HG03460 (cell line): ENCODE data around the gene ITIH5.

Source experiments
- ATAC-seq: cut with Tn5 transposase; IDR thresholded peaks from one replicate; pipeline ENCODE4 v1.9.1; 2021; ENCODE audit not compliant: unreplicated experiment

The ITIH5 gene

DNA sequence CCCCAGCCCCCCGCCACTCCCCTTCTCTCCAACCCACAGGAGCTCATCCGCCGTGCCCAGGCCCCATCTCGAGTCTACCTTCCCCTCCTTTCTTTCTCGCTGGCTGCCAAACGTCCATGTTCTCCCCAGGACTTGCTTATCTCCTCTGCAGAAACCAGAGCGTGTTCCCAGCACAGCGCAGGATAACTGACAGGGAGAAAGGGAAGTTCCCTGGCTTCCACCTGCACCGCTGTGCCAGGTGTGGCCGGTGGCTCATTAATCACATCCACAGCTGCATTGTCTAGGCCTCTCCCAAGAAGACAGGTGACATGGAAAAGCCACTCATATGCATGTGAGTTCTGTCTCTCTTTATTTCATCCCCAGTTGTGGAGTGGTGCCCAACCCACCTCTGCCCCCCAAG is 113.2 kb downstream of the ITIH5 start:
- no peak for ATAC-seq

DNA sequence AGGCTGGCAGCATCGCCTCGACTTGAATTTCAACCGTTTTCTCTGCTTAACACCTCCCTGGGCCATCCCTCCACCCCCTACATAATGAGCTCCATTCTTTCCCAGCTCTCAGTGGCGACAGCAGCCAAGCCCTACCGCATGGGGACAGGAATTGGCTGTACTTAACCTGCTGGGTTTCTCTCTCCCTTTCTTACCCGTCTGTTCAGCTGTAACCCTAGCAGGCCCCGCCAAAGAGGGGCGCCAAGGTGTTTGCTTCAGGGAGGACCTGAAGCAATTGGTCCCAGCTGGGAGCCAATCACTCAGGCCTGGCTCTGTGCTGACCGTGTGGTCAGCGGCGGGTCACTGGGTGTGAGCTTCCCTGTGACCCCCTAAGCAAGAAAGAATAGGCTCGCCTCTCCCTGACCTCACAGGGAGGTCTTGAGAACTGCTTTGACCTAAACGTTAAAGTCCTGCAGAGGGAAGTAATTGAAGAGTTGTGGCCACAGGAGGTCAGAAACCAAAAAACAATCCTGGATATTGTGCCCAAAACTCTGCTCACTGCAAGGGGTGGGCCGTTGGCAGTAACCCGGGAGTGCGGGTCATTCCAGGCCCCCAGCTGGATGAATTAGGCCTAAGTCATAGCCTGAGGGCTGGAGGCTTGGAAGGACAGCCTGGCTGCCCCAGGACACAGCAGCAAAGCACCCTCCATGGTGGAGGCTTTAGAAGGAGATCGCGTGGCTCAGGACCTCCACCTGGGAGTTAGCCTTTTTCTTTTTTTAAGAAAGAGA is 114.6 kb downstream of the ITIH5 start:
- ATAC-seq, result no peak

DNA sequence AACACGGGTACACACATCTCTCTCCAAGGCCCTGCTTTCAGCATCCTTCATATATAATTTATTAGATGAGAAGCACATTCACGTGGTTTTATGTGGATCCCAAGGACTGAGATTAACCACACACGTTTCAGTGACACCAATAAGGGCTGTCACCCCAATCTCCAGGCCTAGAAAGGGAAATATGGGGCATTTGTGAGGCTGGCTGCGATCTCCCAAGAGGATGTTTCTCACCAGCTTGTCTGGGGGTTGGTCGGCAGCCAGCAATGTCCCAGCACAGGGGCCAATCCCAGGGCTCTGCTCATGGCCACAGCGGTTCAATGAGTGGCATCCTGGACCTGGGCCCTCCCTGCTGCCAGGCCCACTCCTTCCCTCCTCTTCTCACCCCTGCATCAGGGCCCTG is 115.5 kb downstream of the ITIH5 start:
- ATAC-seq, result no peak

DNA sequence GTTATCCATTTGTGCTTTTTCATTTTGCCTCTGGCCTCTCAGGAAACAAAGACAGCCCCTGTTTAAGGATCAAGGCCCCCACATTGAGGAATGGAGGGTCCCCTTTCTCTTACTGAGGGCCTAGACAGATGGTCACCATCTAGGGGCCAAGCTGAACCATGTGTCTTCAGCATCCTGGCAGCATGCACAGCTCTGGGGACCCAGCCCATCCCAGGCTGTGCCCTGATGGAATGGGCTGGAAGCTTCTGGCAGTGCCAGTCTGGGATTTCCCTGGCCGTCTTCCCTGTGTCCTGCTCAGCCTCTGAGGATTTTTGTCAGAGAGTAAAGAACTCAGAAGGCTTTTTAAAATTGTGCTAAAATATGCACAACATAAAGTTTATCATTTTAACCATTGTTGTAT is 116.8 kb downstream of the ITIH5 start:
- ATAC-seq, result no peak

DNA sequence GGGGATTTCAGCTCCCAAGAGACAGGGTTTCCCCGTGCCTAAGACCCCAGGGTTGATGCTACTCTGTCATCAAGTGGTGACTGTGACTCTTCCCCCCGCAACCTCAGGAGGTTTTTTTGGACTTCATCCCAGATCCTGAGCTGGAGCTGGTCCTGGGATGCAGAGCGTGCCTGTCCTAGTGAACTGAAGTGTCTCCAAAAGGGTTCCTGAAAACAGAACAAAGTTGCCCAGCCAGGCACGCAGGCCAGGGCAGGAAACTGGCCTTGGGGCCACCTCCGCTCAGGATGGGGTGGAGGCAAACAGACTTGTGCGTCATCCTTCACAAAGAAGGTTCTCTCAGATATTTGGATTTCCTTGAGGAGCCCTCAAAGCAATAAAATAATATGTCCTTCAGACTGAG is 118.9 kb downstream of the ITIH5 start:
- no peak for ATAC-seq

DNA sequence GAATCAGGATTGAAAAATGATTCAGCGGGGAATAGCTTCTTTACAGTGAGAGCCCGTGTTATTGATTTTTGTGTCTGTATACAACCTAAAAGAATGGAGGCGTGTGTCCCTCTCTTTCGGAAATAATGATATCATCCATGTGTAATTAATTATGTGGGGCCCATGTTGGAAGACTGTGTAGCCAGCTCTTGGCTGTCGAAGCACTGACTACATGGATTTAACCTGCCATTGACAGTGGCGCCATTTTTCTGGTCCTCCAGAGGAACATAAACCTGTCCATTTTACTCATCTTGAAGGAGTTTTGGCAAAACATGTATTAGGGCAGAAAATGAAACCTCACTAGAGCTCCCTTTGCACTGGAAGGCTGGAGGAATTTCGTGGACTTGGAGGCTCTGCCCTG is 119.6 kb downstream of the ITIH5 start:
- no peak for ATAC-seq

DNA sequence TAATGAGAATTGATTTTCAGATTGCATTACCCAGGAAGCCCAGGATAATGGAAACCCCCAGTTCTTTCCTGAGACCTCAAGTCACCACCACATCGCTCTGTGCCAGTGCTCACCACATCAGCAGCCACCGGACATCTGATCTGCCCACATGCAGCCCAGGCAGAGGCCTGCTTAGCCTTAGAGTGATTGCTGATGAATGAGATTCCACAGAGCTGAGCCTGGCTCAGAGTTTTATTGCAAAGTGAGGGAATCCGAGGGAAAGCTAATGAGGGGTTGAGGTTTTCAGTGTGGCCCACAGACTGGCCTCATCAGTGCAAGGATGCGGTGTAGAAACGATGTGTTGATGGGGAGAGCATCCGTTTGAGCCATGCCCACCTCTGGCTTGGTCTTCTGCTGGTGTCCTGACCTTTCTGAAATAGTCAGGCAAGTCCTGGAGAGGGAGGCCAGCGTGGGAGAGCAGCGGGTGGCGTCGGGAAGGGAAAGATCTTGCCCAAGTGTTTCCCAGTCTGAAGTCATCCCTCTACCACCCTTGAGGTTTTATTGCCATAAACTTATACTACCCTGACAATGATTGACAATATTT is 120.3 kb downstream of the ITIH5 start:
- ATAC-seq, result no peak

DNA sequence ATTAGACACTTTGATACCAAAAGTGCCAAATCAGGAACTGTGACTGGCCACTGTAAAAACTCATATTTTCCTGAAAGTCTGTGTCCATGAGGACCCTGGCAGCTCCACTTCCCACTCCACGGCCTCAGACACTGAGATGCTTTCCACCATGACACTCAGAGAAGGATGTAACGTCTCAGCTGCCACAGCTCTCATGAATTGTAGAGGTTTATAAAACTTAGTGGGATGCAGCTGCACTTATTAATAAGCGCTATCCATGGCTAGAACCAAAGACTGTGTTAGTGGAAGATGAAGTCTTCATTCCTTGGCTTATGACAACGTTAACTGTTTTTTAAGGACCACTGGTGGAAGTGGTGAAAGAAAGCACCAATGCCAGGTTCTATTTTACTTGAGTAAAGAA is 121.0 kb downstream of the ITIH5 start:
- no peak for ATAC-seq

DNA sequence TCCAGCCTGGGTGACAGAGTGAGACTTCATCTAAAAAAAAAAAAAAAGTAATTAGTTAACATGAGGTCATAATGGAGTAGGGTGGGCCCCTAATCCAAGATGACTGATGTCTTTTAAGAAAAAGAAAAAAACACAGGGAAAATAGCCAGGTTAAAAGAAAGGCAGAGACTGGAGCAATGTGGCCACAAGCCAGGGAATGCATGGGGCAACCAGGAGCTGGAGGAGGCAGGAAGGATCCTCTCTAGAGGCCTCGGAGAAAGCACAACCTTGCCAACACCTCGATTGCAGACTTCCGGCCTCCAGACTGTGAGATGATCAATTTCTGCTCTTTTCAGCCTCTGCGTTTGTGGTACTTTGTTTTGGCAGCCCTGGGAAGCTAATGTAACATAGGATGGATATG is 121.5 kb downstream of the ITIH5 start:
- ATAC-seq, result no peak

DNA sequence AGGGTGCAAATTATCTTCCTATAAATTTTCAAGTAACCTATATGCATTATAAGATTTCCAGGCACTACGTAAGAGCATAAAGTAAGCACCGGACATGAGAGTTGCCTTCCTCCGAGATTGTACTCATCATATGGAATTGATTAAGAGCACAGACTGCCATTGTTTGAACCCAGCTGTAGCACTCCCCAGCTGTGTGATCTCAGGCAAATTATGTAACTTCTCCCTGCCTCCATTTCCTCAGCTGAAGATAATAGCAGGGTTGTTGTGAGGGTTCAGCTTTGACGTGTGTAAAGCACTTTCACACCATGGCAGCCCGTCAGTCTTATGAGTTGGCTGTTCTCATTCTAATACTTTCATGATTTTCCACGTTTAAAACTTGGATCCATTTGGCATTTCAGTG is 122.6 kb downstream of the ITIH5 start:
- no peak for ATAC-seq

DNA sequence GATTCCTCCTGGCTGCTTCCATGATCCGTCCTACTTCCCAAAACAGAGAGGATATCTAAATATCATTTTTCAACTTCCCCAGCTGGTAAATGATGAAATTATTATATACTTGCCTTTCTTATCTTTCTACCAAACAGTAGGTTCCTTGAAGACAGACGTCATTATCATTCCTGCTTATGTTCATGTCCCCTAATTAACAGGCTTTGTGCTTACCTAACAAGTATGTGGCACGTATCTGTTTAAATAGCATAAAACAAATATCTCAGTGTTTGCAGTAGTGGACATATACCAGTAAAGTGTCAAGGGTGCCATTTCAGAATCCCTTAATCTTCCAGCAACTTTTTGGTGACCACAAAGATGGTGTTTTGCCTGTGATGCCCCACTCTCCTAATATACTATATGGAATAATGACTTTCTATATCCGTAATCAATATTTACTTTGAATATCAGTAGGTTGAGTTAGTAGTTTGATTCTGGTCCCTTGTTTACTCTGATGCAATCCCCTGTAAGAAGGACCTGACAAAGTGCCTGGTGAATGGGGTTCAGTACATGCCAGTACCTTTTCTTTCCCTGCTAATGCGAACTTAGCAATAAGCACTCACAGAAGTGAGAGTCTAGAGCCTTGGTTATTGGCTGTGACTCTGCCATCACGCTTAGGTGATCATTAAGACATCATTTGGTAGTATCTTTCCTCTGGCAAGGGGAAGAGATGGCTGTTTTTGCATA is 124.4 kb downstream of the ITIH5 start:
- no peak for ATAC-seq

DNA sequence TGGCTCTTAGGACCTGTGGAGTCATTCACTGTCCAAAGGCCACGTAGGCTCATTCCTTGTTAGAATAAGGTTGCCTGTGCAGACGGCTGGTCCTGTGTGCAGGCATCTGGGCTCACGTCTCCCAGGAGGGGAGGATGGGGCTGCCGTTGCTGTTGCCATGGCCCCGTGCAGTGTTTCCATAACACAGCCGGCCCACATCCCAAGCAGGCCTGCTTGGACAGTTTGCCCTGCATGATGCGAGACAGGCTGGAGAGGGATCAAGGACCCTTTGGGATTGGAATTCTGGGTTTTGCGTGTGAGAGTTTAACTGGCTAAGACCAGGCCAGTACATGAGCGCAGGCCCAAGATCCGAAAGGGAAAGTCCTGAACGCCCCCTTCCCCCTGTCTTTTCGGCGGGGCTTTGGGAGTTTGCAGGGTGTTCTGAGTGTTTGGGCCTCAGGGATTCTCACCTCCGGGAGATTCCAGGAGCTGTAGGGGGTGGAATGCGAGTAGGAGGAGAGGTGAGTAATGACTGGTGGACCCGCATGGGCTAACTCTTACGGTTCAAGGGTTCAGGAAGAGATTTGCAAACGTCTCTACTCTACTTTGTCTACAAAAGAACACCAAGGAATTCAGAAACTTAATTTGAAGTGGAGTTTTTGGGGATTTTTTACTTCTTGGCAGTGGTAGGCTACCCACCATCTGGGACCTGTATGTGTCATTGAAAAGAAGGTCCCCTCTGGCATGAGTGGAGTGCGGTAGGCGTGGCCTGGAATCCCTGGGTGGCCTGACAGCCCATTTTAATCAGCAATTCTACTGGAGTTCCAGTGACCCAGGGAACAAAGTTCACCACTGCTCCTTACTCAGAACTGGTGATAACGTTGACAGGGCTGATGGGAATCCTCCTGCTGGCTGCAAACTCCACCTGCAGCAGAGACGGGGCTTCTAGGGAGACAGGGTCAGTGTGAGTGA is 125.4 kb downstream of the ITIH5 start:
- ATAC-seq, result no peak

DNA sequence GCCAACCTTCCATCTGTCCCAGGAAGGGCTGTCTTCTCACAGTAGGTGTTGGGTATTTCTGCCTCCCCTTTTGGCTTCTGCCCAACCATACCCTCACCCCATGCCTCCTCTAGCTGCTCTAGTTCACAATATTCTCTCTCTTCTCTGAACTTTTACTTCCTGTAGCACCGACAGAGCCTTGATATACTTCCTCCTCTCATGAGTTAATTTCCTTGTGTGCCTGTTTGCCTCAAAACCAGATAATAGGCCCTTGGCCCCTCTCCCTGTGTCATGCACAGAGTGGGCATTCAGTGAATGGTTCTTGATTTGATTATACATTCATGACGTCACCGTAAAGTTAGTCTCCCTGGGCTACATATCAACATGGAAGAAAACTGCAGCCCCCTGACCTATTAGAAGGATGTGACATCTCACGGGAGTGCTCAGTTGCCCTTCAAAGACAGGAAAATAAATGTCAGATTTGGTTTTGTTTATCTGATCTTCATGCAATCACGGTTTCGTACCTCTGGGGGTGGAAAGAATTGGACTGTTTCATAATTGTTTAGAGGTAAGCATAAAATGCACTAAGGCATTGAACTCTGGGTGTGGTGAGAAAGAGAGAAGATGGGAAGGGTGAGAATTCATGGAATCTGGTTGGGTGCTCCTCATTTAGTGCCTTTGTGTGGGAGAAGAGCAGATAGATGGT is 127.7 kb downstream of the ITIH5 start:
- ATAC-seq, result no peak

DNA sequence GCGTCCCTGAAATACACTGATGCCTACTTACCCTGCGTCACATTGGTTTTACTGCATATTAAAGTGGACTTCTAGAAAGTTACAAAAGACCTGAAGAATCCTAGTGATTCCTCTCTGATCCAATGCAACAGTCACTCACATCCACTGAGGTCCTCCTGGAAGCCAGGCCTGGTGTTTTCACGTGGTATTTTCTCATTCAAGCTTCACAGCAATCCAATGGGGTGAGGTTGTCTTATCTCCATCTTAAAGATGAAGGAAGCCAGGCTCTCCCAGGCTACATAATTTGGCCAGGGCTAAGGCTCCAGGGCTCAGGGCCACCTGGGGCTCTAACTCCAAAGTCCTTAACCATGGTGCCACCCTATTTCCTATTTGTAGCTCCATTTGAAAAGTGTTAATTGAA is 129.6 kb downstream of the ITIH5 start:
- ATAC-seq, result no peak

DNA sequence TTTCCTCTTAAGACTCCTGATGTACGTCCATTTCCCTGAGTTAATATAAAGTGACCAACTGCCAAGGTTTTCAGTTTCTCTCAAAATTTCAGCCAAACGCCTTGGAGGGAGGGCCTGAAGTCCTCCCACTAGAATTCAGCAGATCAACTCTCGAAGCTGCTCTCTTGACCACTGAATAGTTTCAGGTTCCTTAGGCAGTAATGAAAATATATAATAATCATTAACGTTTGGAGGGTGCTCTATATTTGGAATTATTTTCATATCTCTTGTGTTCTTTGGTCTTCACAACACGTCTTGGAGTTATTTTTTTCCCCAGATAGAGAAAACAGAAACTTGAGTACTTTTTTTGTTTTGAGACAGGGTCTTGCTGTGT is 132.3 kb downstream of the ITIH5 start:
- ATAC-seq, result peak; percentile 86

DNA sequence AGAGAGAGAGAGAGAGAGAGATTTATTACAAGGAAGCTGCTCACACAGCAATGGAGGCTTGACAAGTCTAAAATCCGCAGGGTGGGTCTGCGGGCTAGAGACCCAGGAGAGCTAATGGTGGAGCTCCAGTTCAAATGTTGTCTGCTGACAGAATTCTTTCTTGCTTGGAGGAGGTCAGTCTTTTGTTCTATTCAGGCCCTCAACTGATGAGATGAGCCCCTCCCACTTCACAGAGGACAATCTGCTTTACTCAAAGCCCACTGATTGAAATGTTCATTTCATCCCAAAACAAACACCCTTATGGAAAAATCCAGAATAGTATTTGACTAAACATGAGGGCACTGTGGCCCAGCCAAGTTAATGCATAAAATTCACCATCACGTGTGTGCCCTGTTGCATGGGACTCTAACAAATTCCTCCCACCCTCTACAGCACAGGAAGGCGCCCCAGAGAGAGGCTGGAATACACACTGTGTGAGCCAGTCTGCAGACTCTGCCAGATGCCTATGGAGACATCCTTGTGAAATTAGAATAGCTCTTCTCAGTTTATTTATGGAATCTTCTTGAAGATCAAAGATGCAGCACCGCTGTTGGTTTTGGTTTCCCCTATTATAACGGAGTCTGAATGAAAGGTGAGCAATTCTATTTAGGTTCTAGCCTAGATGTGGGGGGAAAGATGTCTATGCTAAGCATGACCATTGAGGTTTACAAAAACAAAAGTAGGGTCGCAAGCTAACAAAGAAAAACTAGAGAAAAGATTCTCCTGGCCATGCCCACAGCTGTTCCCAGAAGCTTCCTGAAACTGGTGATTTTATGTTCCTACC is 132.9 kb downstream of the ITIH5 start:
- peak; percentile 18 for ATAC-seq

DNA sequence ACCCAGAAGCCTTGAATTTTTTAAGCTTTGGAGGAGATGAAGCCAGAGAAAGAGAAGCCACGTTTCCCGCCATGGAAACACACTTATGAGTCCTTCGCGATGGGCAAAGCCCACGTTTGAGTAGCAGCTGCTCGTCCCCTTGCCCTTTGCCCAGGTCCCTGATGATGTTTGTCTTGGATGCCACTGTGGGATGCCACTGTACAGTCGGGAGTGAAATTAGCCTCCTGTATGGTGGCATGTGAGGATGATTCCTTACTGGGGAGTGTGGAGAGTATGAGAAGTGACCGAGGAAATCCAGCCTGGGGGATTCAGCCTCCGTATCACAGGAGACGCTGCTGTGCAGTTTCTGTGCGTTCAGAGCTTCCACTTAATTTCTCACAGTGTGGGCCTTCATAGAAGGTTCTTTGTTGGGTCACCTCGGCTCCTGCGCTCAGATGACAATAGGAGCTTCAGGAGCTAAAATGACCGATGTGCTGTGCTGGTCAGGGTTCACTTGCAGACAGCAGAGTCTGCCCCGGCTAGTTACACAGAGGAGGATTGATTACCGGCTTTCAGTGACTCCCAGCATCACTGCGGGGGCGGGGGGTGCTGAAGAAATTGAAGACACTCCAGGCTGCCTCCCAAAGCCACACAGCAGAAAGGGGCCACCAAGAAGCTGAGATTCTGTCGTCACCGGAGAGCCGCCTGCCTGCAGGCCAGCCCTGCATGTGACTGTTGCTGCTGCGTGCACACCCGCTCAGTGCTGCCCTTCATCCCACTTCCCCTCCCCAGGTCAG is 133.9 kb downstream of the ITIH5 start:
- no peak for ATAC-seq

DNA sequence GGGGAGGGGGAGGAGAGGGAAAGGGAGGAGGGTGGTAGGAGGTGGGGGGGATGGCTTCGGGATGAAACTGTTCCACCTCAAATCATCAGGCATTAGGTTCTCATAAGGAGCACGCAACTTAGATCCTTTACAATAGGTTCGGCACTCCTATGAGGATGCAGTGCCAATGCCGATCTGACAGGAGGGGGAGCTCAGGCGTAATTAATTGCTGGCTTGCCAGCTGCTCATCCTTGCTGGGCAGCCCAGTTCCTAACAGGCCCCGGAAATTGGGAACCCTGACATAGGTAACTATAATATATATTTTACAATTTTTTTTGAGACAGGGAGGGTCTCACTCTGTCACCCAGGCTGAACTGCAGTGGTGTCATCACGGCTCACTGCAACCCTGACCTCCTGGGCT is 137.1 kb downstream of the ITIH5 start:
- ATAC-seq, result no peak

DNA sequence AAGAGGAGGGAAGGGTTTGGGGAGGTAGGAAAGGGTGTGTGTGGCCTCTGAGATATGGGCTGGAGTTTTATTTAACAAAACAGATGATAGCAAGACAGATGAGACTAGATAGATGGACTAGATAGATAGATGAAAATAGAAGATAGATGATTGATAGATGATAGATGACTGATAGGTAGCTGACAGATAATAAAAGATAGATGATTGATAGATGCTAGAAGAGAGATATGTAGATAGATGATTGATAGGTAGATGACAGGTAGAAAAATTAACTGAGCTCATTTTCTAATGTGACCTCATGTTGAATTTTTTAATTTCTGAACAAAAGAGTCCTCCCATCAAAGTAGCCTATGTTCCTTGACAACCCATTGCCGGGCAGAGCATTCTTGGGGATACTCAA is 139.3 kb downstream of the ITIH5 start:
- no peak for ATAC-seq
